PC-3 (cell line): ENCODE measurements around the gene DMBX1. TPM values are rescaled to one million over a fixed set of nuclear protein-coding genes. Genes with fewer than 3 reads are reported as not detected.

ENCODE experiments used
- ATAC-seq: fragments of 200-7000 bp; cut with Tn5 transposase; 2 replicates; pipeline ENCODE4 v1.9.1; 2020; ENCODE audit warnings: mild to moderate bottlenecking, moderate library complexity
- BruUV-seq: library from RNA; stranded (reverse); fragments of 400-500 nt; replicated peaks from 2 replicates; lab custom pipeline; 2021; lab: Mats Ljungman, UMichigan
- CTCF ChIA-PET: fragments of 300-600 bp; sonication (Branson Sonifier 250); formaldehyde crosslinking; loops from one replicate; lab custom pipeline; 2022; ENCODE audit warnings: antibody characterized with exemption; lab: Charles Lee
- POLR2A ChIA-PET: fragments of 300-600 bp; sonication (Branson Sonifier 250); formaldehyde crosslinking; loops from one replicate; lab custom pipeline; 2022; ENCODE audit warnings: antibody characterized with exemption; ENCODE audit not compliant: unreplicated experiment; lab: Charles Lee
- DNase-seq: peaks from one replicate; pipeline ENCODE4 v3.0.0-alpha.2; 2015
- H2AFZ ChIP-seq: fragments of 300-600 bp; sonication (generic); 2 replicates; pipeline ENCODE4 v1.6.0; 2016; ENCODE audit warnings: antibody characterized with exemption, low read length
- H3F3A ChIP-seq: fragments of 300-600 bp; sonication (generic); one replicate; pipeline ENCODE4 v1.6.0; 2017; ENCODE audit warnings: antibody characterized with exemption, low read length, control low read depth, mild to moderate bottlenecking; ENCODE audit not compliant: unreplicated experiment
- H3K27ac ChIP-seq: fragments of 300-600 bp; sonication (generic); 2 replicates; pipeline ENCODE4 v1.5.1; 2016; ENCODE audit warnings: mild to moderate bottlenecking, low read length
- H3K27me3 ChIP-seq: fragments of 300-600 bp; sonication (generic); 2 replicates; pipeline ENCODE4 v1.6.1; 2016; ENCODE audit warnings: low read length, mixed read lengths
- H3K36me3 ChIP-seq: fragments of 300-600 bp; sonication (generic); 2 replicates; pipeline ENCODE4 v1.6.1; 2016; ENCODE audit warnings: low read depth, mixed run types, low read length, mixed read lengths
- H3K4me1 ChIP-seq: fragments of 300-600 bp; sonication (generic); 2 replicates; pipeline ENCODE4 v1.5.1; 2016; ENCODE audit warnings: low read length; ENCODE audit not compliant: insufficient read depth
- H3K4me2 ChIP-seq: fragments of 300-600 bp; sonication (generic); 2 replicates; pipeline ENCODE4 v1.6.0; 2016; ENCODE audit warnings: low read length
- H3K4me3 ChIP-seq: fragments of 300-600 bp; sonication (generic); 2 replicates; pipeline ENCODE4 v1.5.1; 2016; ENCODE audit warnings: mild to moderate bottlenecking, low read length, mixed read lengths
- H3K79me2 ChIP-seq: fragments of 300-600 bp; sonication (generic); 2 replicates; pipeline ENCODE4 v1.6.1; 2017; ENCODE audit warnings: low read length, mixed read lengths
- H3K9ac ChIP-seq: fragments of 300-600 bp; sonication (generic); 2 replicates; pipeline ENCODE4 v1.6.0; 2016; ENCODE audit warnings: mild to moderate bottlenecking, low read length
- H3K9me2 ChIP-seq: fragments of 300-600 bp; sonication (generic); replicated peaks from 2 replicates; pipeline ENCODE4 v1.6.1; 2016; ENCODE audit warnings: mixed run types, low read length, mixed read lengths
- H3K9me3 ChIP-seq: fragments of 300-600 bp; sonication (generic); 2 replicates; pipeline ENCODE4 v1.6.1; 2016; ENCODE audit warnings: low read length, mixed read lengths
- H4K20me1 ChIP-seq: fragments of 300-600 bp; sonication (generic); 2 replicates; pipeline ENCODE4 v1.6.1; 2016; ENCODE audit warnings: low read length, mixed read lengths
- CTCF ChIP-seq: fragments of 300-600 bp; sonication (generic); conservative IDR thresholded peaks from 2 replicates; pipeline ENCODE4 v1.5.1; 2017; ENCODE audit warnings: antibody characterized with exemption, low read depth, mild to moderate bottlenecking, low read length
- EZH2 ChIP-seq: fragments of 300-600 bp; sonication (generic); IDR thresholded peaks from one replicate; pipeline ENCODE4 v1.6.1; 2017; ENCODE audit warnings: antibody characterized with exemption, mild to moderate bottlenecking, low read length; ENCODE audit not compliant: unreplicated experiment
- EZH2phosphoT487 ChIP-seq: fragments of 300-600 bp; sonication (generic); IDR thresholded peaks from 2 replicates; pipeline ENCODE4 v1.6.1; 2018; ENCODE audit warnings: mild to moderate bottlenecking, antibody characterized with exemption, low read length, borderline replicate concordance
- intact Hi-C: fragments of 100-400 bp; cut with micrococcal nuclease; formaldehyde crosslinking; loops from 2 replicates; pipeline ENCODE4 v1.9.0; 2023
- total RNA-seq: library from RNA; depleted of rRNA; stranded (reverse); fragments of >200 nt; gene quantifications from 2 replicates; pipeline ENCODE4 v1.2.3, GENCODE V29; 2014

DMBX1 gene
- total RNA-seq, 1 experiment from 2014 or later: 2.4 TPM

- no peak overlapping the region for H3K4me3 ChIP-seq
- ATAC-seq (no peak), DNase-seq (no peak)
- no peaks in the 10 kb centered on the region for H3K4me1 ChIP-seq
- BruUV-seq: no TSS peak
- no peak for TF ChIP-seq EZH2
- TF ChIP-seq CTCF: no peak
- no peak for TF ChIP-seq EZH2phosphoT487
- no peaks in the 10 kb centered on the region for H3F3A ChIP-seq
- H2AFZ ChIP-seq: no peak overlapping the region
- no peak overlapping the region for H3K27ac ChIP-seq
- H3K9me2 ChIP-seq: no peaks in the 10 kb centered on the region
- no peaks in the 10 kb centered on the region for H4K20me1 ChIP-seq
- CTCF ChIA-PET: no interaction called here
- no peak overlapping the region for H3K4me2 ChIP-seq
- no peaks in the 10 kb centered on the region for H3K27me3 ChIP-seq
- no peaks in the 10 kb centered on the region for H3K79me2 ChIP-seq
- H3K9ac ChIP-seq: no peak overlapping the region
- intact Hi-C loops: no loop called here
- POLR2A ChIA-PET: no interaction called here
- H3K9me3 ChIP-seq: no peaks in the 10 kb centered on the region
- no peaks in the 10 kb centered on the region for H3K36me3 ChIP-seq
Observed at GRCh38 chr1:46510341-46510997, 20.8 kb downstream of the DMBX1 start.

- intact Hi-C loops: no loop called here
- no peak for ATAC-seq
- CTCF ChIA-PET: no interaction called here
Observed at GRCh38 chr1:46510998-46511365, 21.3 kb downstream of the DMBX1 start.

GRCh38 chr1:46512135-46512791 is 22.6 kb downstream of the DMBX1 start:
- DNase-seq (no peak), ATAC-seq (no peak)
- Histone ChIP-seq H3K36me3 (no peaks in the 10 kb centered on the region), H3K79me2 (no peaks in the 10 kb centered on the region), H3K4me3 (no peak overlapping the region), H3K9me2 (no peaks in the 10 kb centered on the region), H3K9me3 (no peaks in the 10 kb centered on the region), H3K4me2 (no peak overlapping the region), H2AFZ (no peak overlapping the region), H3K9ac (no peak overlapping the region), H3K4me1 (peaks cover 10% of the 10 kb centered on the region), H4K20me1 (no peaks in the 10 kb centered on the region), H3K27me3 (no peaks in the 10 kb centered on the region), H3F3A (no peaks in the 10 kb centered on the region), H3K27ac (no peak overlapping the region)
- ChIA-PET POLR2A (no interaction called here), CTCF (no interaction called here)
- no peak for TF ChIP-seq EZH2phosphoT487
- TF ChIP-seq CTCF: no peak
- no peak for TF ChIP-seq EZH2
- intact Hi-C loops: no loop called here
- BruUV-seq: no TSS peak

More at GRCh38 chr1:46510998-46511365, 21.3 kb downstream of the DMBX1 start:
- no peak overlapping the region for H2AFZ ChIP-seq
- no peaks in the 10 kb centered on the region for H3K9me2 ChIP-seq
- H3K4me2 ChIP-seq: no peak overlapping the region
- POLR2A ChIA-PET: interaction anchor here (0.6 kb wide), 1 partner anchor 59 kb away, joined by 14 read pairs; no protein-coding TSS in a partner anchor
- H3K9me3 ChIP-seq: no peaks in the 10 kb centered on the region
- no peaks in the 10 kb centered on the region; the same call in 1 of the 2 replicates for H3K4me1 ChIP-seq
- no peak overlapping the region for H3K4me3 ChIP-seq
- TF ChIP-seq EZH2: no peak
- no peaks in the 10 kb centered on the region for H3K27me3 ChIP-seq
- H3F3A ChIP-seq: no peaks in the 10 kb centered on the region
- DNase-seq: no peak
- H3K9ac ChIP-seq: no peak overlapping the region
- no peak overlapping the region for H3K27ac ChIP-seq
- no peaks in the 10 kb centered on the region for H3K79me2 ChIP-seq
- no peaks in the 10 kb centered on the region for H3K36me3 ChIP-seq
- BruUV-seq: no TSS peak
- no peaks in the 10 kb centered on the region for H4K20me1 ChIP-seq
